Stomach (tissue), 4 donors: ENCODE measurements around the gene NEB.

Experiments used
- EP300 ChIP-seq: sonication (generic); formaldehyde crosslinking; IDR thresholded peaks from one replicate; pipeline ENCODE4 v1.6.1; 2017; ENCODE audit warnings: antibody characterized with exemption
- POLR2A ChIP-seq, 4 donors: fragments of 450-650 bp; IDR thresholded peaks; one replicate each; pipeline ENCODE4 v1.6.1; 2016; ENCODE audit warnings: antibody characterized with exemption in 4 of 4, control low read depth in 2 of 4, mild to moderate bottlenecking in 1 of 4, moderate library complexity in 1 of 4
- TF ChIP-seq, protein P1 (sequence below), 7 experiments: fragments of 450-650 bp in 4 of 7; fragments of 200-600 bp in 3 of 7; sonication (generic) in 3 of 7; IDR thresholded peaks; one replicate each; pipeline ENCODE4 v1.5.1; 2016 to 2019; ENCODE audit warnings: antibody characterized with exemption in 7 of 7, control low read depth in 2 of 7, mild to moderate bottlenecking in 1 of 7

DNA sequence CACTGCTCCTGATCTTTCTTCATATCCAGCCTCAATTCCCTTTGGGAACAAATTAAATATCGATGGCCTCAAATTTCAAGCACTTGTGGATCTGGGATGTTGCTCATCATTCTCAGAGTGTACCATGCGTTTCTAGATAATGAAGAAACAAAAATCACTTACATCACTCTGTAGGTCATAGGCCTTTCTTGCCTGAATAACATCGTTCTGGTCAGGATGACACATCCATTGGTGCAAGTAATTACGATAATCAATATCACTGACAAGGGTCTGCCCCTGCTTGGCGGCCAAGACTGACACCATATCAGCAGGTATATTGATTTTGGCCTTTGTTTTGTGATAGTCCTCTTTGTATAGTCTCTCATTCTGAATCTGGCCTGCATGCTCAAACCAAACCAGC is 167.3 kb downstream of the NEB start:
- TF ChIP-seq, protein P1, sequence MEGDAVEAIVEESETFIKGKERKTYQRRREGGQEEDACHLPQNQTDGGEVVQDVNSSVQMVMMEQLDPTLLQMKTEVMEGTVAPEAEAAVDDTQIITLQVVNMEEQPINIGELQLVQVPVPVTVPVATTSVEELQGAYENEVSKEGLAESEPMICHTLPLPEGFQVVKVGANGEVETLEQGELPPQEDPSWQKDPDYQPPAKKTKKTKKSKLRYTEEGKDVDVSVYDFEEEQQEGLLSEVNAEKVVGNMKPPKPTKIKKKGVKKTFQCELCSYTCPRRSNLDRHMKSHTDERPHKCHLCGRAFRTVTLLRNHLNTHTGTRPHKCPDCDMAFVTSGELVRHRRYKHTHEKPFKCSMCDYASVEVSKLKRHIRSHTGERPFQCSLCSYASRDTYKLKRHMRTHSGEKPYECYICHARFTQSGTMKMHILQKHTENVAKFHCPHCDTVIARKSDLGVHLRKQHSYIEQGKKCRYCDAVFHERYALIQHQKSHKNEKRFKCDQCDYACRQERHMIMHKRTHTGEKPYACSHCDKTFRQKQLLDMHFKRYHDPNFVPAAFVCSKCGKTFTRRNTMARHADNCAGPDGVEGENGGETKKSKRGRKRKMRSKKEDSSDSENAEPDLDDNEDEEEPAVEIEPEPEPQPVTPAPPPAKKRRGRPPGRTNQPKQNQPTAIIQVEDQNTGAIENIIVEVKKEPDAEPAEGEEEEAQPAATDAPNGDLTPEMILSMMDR (IDR thresholded peaks at IDR 0.05): no peak
- TF ChIP-seq POLR2A (IDR thresholded peaks at IDR 0.05): no peak
- TF ChIP-seq EP300: no peak
